GM19043 (cell line): ENCODE data around the gene RNF133.

Experiments
- ATAC-seq: cut with Tn5 transposase; IDR thresholded peaks from one replicate; pipeline ENCODE4 v1.9.1; 2021; ENCODE audit warnings: low read depth; ENCODE audit not compliant: unreplicated experiment

RNF133 gene, protein sequence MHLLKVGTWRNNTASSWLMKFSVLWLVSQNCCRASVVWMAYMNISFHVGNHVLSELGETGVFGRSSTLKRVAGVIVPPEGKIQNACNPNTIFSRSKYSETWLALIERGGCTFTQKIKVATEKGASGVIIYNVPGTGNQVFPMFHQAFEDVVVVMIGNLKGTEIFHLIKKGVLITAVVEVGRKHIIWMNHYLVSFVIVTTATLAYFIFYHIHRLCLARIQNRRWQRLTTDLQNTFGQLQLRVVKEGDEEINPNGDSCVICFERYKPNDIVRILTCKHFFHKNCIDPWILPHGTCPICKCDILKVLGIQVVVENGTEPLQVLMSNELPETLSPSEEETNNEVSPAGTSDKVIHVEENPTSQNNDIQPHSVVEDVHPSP

GRCh38 chr7:122699017-122699416, at the start of gene RNF133:
TSS of gene RNF133 (minus strand) at chr7:122699117. CDS start at chr7:122698918, 199 bp downstream.
- no peak for ATAC-seq

GRCh38 chr7:122748195-122748594, 49.3 kb upstream of the RNF133 start:
- no peak for ATAC-seq

GRCh38 chr7:122746948-122747347, 48.0 kb upstream of the RNF133 start:
- no peak for ATAC-seq

DNA sequence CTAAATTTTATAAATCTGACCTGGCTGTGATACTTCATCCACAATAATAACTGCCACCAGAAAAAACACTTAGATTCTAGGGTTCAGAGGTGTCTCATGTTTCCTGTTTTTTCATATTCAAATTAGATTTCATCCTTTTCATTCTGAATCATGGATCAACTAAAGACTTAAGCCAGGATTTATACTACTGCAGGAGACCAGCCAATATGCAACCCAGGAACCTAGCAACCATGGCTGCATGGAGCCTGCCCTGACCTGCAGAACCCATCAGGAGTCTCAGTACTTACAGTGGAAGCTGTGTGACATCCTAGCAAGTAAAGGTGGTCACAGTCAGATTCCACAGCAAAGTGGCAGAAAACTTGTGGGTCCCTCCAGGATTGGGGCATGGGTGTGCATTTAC, 44.3 kb upstream of the RNF133 start:
- no peak for ATAC-seq

DNA sequence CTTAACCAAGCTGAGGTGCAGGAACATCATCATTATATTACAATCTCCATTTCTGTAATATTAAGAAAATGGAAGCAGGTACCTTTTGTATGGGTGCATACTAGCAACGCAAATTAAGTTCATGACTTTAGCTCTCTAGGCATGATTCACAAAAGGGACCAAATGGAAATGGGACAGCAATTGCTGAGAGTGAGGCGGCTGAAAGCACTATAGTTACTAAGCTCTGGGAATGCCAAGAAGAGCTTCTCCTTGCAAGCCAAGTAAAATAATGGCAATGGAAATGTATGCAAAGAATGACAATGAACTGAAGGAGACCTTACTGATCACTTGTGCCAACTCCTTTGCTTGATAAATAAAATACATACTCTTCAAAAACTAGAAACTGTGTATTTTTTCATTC, 40.0 kb upstream of the RNF133 start:
- ATAC-seq = no peak

- ATAC-seq = no peak
Observed at GRCh38 chr7:122736183-122736582, 37.3 kb upstream of the RNF133 start.

- no peak for ATAC-seq
Observed at GRCh38 chr7:122727759-122728158, 28.8 kb upstream of the RNF133 start.

DNA sequence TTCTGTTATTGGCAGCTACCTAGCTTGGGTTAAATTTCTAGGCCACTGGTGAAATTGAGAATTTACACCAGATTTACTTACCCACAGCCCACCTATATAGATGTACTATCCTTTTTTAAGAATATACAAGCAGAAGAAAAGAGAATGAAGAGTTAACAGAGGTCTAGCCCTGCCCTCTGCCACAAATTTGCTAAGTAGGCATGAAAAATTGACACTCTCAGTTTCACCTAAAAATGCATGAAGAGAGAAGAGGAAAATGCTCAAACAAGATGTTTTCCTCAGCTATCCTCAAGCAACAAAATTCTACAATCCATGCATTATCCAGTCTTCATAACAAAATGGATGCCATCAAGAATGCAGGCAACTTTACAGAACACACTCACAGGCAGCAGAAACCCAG, 28.4 kb upstream of the RNF133 start:
- no peak for ATAC-seq

DNA sequence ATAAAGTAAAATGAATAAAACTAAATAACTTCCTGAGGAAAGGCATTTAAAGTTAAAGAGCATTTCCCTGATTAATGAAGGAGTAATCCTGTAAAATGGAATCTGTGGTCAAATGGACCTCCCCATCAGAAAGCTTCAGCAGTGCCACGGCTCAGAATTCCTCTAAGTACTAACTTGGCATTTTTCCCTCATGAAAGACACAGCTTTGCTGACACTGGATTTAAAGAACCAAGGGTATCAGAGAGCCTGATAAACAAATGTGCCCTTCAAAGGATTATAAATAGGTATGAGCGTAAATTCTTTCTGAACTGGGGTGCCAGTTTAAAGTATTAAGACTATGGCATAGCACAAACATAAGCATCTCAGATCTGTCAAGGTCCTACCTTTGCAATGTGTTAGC, 28.0 kb upstream of the RNF133 start:
- no peak for ATAC-seq

GRCh38 chr7:122724366-122724765, 25.4 kb upstream of the RNF133 start:
- ATAC-seq = no peak

GRCh38 chr7:122719010-122719578, 20.2 kb upstream of the RNF133 start:
- no peak for ATAC-seq

- ATAC-seq = no peak
Observed at GRCh38 chr7:122717356-122718089, 18.6 kb upstream of the RNF133 start.

DNA sequence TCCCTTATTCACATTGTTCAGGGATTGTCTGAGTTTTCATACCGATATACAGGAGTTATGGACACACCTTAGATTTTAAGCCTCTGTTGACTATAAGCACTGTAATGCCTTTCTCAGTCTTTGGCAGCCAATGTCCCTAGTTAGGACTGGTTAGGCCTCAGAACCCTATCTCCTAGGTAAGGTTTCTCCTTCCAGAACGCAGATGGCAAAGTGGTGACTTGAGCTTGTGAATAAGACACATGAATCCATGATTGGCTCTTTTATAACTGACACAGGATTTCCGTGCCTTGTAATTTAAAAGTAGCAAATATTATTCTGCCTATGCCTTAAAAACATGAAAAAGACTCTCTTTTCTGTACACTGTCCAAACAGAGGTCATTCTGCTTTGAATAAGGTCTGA, 16.3 kb upstream of the RNF133 start:
- ATAC-seq = no peak

DNA sequence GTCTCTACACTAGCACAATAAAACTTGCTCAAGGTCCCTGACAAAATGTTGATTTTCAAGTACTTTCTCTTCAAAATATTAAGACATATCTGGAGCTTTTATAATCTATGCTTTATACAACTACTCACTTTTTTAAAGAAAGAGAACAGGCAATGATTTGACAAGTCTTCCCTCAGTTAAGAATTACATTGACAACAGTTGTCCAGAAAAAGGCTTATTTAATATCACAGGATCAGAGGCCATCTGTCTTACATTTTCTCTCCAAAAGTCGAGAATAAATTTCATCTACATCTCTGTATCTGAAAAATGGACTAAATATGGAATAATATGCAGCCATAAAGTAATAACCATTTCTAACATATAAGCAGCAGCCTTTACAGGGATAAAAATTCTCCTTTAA, 12.0 kb upstream of the RNF133 start:
- no peak for ATAC-seq

DNA sequence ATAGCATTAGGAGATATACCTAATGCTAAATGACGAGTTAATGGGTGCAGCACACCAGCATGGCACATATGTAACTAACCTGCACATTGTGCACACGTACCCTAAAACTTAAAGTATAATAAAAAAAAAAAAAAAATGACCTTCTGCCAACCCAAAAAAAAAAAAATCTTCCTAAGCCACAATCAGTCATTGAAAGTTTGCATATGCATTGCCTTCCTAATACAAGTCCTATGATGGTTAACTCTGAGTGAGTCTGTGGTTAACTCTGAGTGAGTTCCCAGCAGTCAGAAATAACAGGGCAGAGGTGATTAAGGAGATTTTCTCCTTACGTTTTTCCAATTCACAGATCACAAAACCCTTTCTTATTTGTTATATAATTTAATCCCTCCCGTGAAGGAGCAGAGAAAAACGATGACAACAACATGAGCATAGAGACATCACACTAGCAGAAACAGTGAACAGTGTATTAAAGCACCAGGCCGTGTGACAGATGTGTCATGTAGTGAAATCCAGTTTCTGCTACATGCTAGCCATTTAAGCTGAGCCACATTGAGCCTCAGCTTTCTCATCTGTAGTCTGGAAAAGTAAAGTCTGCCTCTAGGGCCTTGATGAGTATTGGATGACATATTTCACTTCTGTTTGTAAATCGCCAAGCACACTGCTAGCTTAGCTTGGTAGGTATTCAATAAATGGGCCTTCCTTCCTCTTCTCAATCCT, 11.2 kb upstream of the RNF133 start:
- no peak for ATAC-seq

GRCh38 chr7:122706836-122707235, 7.9 kb upstream of the RNF133 start:
- no peak for ATAC-seq

GRCh38 chr7:122702872-122703510, 4.1 kb upstream of the RNF133 start, which contains the start of gene RNF148:
TSS of gene RNF148 (minus strand) at chr7:122702922. CDS start at chr7:122702750, 172 bp downstream.
- no peak for ATAC-seq

GRCh38 chr7:122695816-122696215, 3.1 kb downstream of the RNF133 start:
- ATAC-seq = no peak

DNA sequence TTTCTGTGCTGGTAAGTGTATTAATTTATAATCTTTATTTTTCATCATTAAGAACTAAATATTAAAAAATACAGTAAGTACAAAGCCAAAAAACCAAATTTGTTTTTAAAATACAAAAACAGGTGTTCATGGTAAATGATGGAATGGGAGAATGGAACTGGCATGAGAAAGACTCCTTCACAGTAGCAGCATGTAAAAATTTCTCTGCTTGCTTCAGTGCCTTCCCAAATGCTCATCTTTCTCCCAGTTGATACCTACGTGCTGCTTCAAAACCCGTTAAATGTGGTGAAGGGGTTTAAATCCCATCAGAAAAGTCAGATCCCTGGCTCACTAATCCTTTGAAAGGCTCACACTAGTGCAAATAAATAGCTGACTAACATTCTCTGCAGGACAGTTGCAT, 4.2 kb downstream of the RNF133 start:
- no peak for ATAC-seq

DNA sequence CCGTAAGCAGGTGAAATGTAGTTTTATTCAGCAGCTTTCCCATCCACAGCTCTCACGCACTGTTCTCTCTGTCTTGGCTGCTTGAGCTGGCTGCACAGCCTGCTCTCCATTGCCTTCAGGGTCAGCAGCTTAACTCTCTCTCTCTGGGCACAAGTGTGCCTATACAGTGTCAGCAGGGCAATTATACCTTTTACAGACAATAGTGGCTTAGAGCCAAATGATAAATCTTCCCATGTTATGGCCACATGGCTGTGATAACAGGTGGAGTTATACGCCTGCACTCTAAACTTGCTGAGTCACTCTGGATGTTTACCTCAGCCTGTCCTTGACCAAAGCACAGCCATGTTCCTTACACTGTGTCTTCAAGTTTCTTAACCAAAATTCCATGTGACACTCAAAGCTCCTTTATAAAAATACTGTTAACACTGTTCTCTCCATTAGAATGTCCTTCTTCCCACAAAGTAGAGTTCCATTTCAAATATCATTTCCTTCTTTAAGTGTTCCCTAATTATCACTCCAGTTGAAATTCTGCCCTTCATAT, 6.1 kb downstream of the RNF133 start:
- no peak for ATAC-seq
